Neural progenitor cell (in vitro differentiated cells): ENCODE data around the gene MPZL3. TPM values are rescaled to one million over a fixed set of nuclear protein-coding genes. Genes with fewer than 3 reads are reported as not detected.

ENCODE experiments used
- DNase-seq: peaks from one replicate; pipeline ENCODE4 v3.0.0-alpha.2; 2016; ENCODE audit warnings: low spot score
- H2AFZ ChIP-seq: fragments of 200-600 bp; sonication (generic); replicated peaks from 2 replicates; pipeline ENCODE4 v1.6.1; 2016; ENCODE audit warnings: antibody characterized with exemption
- H3F3A ChIP-seq: fragments of 200-600 bp; sonication (generic); 2 replicates; pipeline ENCODE4 v1.6.1; 2016; ENCODE audit warnings: antibody characterized with exemption, low read depth
- H3K27ac ChIP-seq: fragments of 200-600 bp; sonication (generic); 2 replicates; pipeline ENCODE4 v1.5.1; 2016; ENCODE audit warnings: mild to moderate bottlenecking
- H3K27me3 ChIP-seq: fragments of 200-600 bp; sonication (generic); 2 replicates; pipeline ENCODE4 v1.6.1; 2016; ENCODE audit warnings: mild to moderate bottlenecking, moderate library complexity
- H3K36me3 ChIP-seq: fragments of 200-600 bp; sonication (generic); 2 replicates; pipeline ENCODE4 v1.5.1; 2016
- H3K4me1 ChIP-seq: fragments of 200-600 bp; sonication (generic); 2 replicates; pipeline ENCODE4 v1.6.1; 2016; ENCODE audit warnings: mixed run types
- H3K4me2 ChIP-seq: fragments of 200-600 bp; sonication (generic); 2 replicates; pipeline ENCODE4 v1.6.1; 2016
- H3K4me3 ChIP-seq: fragments of 200-600 bp; sonication (generic); 2 replicates; pipeline ENCODE4 v1.5.1; 2016
- H3K79me2 ChIP-seq: fragments of 200-600 bp; sonication (generic); 2 replicates; pipeline ENCODE4 v1.6.1; 2016; ENCODE audit warnings: low read depth
- H3K9ac ChIP-seq: fragments of 200-600 bp; sonication (generic); 2 replicates; pipeline ENCODE4 v1.6.1; 2016
- H3K9me3 ChIP-seq: fragments of 200-600 bp; sonication (generic); 2 replicates; pipeline ENCODE4 v1.5.1; 2016; ENCODE audit warnings: low read depth
- H4K20me1 ChIP-seq: fragments of 200-600 bp; sonication (generic); 2 replicates; pipeline ENCODE4 v1.6.1; 2016; ENCODE audit warnings: low read depth
- H3K27ac Mint-ChIP-seq: 3 replicates; pipeline ENCODE4 v1.8.0; 2021; ENCODE audit warnings: mixed read lengths
- H3K27me3 Mint-ChIP-seq: 2 replicates; pipeline ENCODE4 v1.8.0; 2022; ENCODE audit warnings: low read depth, mild to moderate bottlenecking, inconsistent platforms, moderate library complexity, mixed read lengths; ENCODE audit not compliant: insufficient read depth
- H3K36me3 Mint-ChIP-seq: 3 replicates; pipeline ENCODE4 v1.8.0; 2021; ENCODE audit warnings: mixed read lengths
- H3K4me1 Mint-ChIP-seq: 3 replicates; pipeline ENCODE4 v1.8.0; 2021; ENCODE audit warnings: mixed read lengths
- H3K4me3 Mint-ChIP-seq: 3 replicates; pipeline ENCODE4 v1.8.0; 2021; ENCODE audit warnings: mild to moderate bottlenecking, moderate library complexity, mixed read lengths
- H3K9me3 Mint-ChIP-seq: 3 replicates; pipeline ENCODE4 v1.8.0; 2020; ENCODE audit warnings: mixed read lengths
- EZH2 ChIP-seq: fragments of 200-600 bp; sonication (generic); IDR thresholded peaks from 2 replicates; pipeline ENCODE4 v1.6.1; 2017; ENCODE audit warnings: antibody characterized with exemption, mild to moderate bottlenecking, moderate library complexity
- EZH2phosphoT487 ChIP-seq: fragments of 200-600 bp; sonication (generic); IDR thresholded peaks from 2 replicates; pipeline ENCODE4 v1.6.1; 2017; ENCODE audit warnings: antibody characterized with exemption
- total RNA-seq: library from RNA; depleted of rRNA; stranded (reverse); fragments of >200 nt; gene quantifications from 2 replicates; pipeline ENCODE4 v1.2.3, GENCODE V29; 2015; ENCODE audit warnings: low replicate concordance
- TF ChIP-seq, protein P1 (sequence below): fragments of 200-600 bp; sonication (generic); IDR thresholded peaks from 2 replicates; pipeline ENCODE4 v1.5.1; 2017; ENCODE audit warnings: antibody characterized with exemption, mild to moderate bottlenecking

The MPZL3 gene
- total RNA-seq, 1 donor from 2014 or later = 5.7 TPM

DNA sequence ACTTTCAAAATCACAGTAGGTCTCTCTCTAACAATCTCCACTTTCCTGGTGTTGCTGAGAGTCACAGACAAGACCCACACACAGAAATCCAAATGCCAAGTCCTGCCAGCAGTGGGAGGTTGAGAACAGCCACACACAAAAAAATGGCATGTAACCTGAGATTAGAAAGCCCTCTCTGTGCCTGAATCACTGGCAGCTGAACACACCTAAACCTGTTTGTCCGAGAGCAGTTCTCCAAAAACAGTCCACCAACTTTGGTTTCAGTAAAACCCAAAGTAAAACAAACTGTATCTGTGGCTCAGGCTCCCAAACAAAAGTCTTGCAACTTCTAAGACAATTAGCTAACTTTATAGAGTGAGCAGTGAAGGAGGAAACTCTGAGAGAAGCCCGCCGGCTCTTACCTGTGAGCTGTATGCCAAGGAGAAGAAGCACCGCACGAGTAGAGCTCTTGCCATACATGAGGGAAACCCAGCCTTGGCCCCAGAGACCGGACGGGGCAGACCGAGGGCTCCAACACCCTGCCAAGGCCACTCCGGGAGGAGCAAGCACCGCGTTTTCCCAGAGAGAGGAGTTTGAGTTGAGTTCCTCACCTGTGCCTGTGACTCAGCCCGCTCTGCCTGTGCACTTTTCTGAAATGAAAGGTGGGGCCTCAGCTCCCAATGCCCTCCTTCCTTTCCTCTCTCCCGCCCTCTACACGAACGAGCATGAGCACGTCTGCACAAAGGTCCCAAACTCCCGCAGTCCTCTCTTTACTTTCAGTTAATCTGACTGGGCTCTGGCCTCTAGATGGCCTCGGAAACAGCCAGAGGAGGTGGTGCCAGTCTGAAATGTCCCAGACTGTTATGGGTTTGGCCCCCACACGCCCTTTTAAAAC is 11.8 kb upstream of the MPZL3 start, which contains the start of gene MPZL2:
TSS of gene MPZL2 (minus strand) at position 603 of the 874 bp plus-strand sequence. CDS start at position 459, 144 bp downstream.
- peak within 1 kb of the TSS; percentile 72 for H3K4me2 ChIP-seq
- no peak within 1 kb of the TSS for H3K4me3 Mint-ChIP-seq

DNA sequence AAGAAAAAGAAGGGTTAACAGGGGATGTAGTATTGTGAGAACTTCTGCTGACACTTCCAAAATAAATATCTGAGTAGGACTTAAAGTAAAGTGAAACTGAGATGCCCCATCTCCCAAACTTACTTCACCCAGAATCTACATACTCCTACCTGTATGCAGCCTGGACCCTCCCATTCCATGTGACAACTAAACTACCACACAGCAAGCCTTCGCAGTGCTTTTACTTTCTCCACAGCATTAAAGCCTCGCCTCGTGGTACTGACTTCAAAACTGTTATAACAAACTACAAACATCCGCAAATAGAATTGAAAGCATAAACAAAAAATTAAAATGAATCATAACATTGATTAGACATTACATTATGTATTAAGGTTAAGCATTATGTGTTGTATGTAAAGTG is 10.9 kb upstream of the MPZL3 start:
- H3K27me3 Mint-ChIP-seq = peaks cover 8% of the 10 kb centered on the region
- H3K79me2 ChIP-seq = no peaks in the 10 kb centered on the region
- H3K9me3 ChIP-seq = no peaks in the 10 kb centered on the region
- peak overlapping the region; percentile 72 for H3K4me2 ChIP-seq
- H3K27me3 ChIP-seq = peaks cover 82% of the 10 kb centered on the region
- H3K9ac ChIP-seq = no peak overlapping the region
- no peaks in the 10 kb centered on the region for H3K36me3 Mint-ChIP-seq
- H3K4me1 ChIP-seq = peaks cover 23% of the 10 kb centered on the region
- no peak overlapping the region for H3K4me3 Mint-ChIP-seq
- H2AFZ ChIP-seq = no peak overlapping the region
- H3K4me3 ChIP-seq = no peak overlapping the region
- H3K9me3 Mint-ChIP-seq = no peaks in the 10 kb centered on the region
- DNase-seq = no peak
- no peak overlapping the region for H3K27ac Mint-ChIP-seq
- H4K20me1 ChIP-seq = no peaks in the 10 kb centered on the region
- H3K27ac ChIP-seq = no peak overlapping the region
- no peaks in the 10 kb centered on the region for H3K36me3 ChIP-seq
- peaks cover 23% of the 10 kb centered on the region for H3K4me1 Mint-ChIP-seq
- no peak for TF ChIP-seq EZH2
- TF ChIP-seq EZH2phosphoT487 = no peak
- TF ChIP-seq, protein P1, sequence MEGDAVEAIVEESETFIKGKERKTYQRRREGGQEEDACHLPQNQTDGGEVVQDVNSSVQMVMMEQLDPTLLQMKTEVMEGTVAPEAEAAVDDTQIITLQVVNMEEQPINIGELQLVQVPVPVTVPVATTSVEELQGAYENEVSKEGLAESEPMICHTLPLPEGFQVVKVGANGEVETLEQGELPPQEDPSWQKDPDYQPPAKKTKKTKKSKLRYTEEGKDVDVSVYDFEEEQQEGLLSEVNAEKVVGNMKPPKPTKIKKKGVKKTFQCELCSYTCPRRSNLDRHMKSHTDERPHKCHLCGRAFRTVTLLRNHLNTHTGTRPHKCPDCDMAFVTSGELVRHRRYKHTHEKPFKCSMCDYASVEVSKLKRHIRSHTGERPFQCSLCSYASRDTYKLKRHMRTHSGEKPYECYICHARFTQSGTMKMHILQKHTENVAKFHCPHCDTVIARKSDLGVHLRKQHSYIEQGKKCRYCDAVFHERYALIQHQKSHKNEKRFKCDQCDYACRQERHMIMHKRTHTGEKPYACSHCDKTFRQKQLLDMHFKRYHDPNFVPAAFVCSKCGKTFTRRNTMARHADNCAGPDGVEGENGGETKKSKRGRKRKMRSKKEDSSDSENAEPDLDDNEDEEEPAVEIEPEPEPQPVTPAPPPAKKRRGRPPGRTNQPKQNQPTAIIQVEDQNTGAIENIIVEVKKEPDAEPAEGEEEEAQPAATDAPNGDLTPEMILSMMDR = no peak
- H3F3A ChIP-seq = peaks cover 19% of the 10 kb centered on the region

More for the DNA sequence above, 11.8 kb upstream of the MPZL3 start, which contains the start of gene MPZL2:
- TF ChIP-seq, protein P1 = no peak
- peak; percentile 55 for TF ChIP-seq EZH2
- TF ChIP-seq EZH2phosphoT487 = no peak
- Mint-ChIP-seq H3K4me1 (peaks cover 23% of the 10 kb centered on the region), H3K27ac (no peak within 1 kb of the TSS), H3K9me3 (no peaks in the 10 kb centered on the region), H3K36me3 (no peaks in the 10 kb centered on the region), H3K27me3 (peaks cover 8% of the 10 kb centered on the region)
- Histone ChIP-seq H3K79me2 (no peaks in the 10 kb centered on the region), H3K4me1 (peaks cover 23% of the 10 kb centered on the region), H3K4me3 (peak within 1 kb of the TSS; percentile 22), H4K20me1 (no peaks in the 10 kb centered on the region), H3K9ac (no peak within 1 kb of the TSS), H3F3A (peaks cover 19% of the 10 kb centered on the region), H3K9me3 (no peaks in the 10 kb centered on the region), H3K27me3 (peaks cover 90% of the 10 kb centered on the region), H3K27ac (no peak within 1 kb of the TSS), H2AFZ (peak within 1 kb of the TSS; percentile 84), H3K36me3 (no peaks in the 10 kb centered on the region)
- DNase-seq = peak; percentile 63

DNA sequence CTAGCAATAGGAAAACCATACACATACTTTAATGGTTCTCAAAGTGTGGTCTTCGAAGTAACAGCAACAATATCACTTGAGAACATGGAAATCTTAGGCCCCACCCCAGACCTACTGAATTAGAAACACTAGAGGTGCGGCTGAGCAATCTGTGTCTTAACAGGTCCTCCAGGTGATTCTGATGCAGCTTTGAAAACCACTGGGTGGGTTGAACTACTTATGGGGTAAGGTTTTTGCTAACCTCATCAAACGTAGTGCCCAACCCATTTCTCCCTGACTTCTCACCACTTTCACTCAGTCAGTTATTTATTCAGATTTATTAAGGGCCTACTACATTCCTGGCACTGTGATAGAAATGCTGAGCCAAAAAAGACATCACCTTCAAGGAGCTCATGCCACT is 8.2 kb upstream of the MPZL3 start:
- H3K36me3 ChIP-seq = no peaks in the 10 kb centered on the region
- H3K36me3 Mint-ChIP-seq = no peaks in the 10 kb centered on the region

More for the DNA sequence above, 8.2 kb upstream of the MPZL3 start:
- H2AFZ ChIP-seq = no peak overlapping the region
- Mint-ChIP-seq H3K4me1 (peaks cover 17% of the 10 kb centered on the region), H3K27me3 (peaks cover 8% of the 10 kb centered on the region), H3K9me3 (no peaks in the 10 kb centered on the region), H3K27ac (no peak overlapping the region), H3K4me3 (no peak overlapping the region)
- no peak overlapping the region for H3K4me3 ChIP-seq
- TF ChIP-seq, protein P1 = no peak
- TF ChIP-seq EZH2phosphoT487 = no peak
- peaks cover 79% of the 10 kb centered on the region for H3K27me3 ChIP-seq
- no peak overlapping the region for H3K4me2 ChIP-seq
- H3F3A ChIP-seq = peaks cover 17% of the 10 kb centered on the region
- DNase-seq = no peak
- H3K79me2 ChIP-seq = no peaks in the 10 kb centered on the region
- no peak overlapping the region for H3K27ac ChIP-seq
- no peaks in the 10 kb centered on the region for H3K9me3 ChIP-seq
- no peaks in the 10 kb centered on the region for H4K20me1 ChIP-seq
- peaks cover 19% of the 10 kb centered on the region for H3K4me1 ChIP-seq
- H3K9ac ChIP-seq = no peak overlapping the region
